ENCODE measurements around the gene SAYSD1.

SAYSD1 gene

DNA sequence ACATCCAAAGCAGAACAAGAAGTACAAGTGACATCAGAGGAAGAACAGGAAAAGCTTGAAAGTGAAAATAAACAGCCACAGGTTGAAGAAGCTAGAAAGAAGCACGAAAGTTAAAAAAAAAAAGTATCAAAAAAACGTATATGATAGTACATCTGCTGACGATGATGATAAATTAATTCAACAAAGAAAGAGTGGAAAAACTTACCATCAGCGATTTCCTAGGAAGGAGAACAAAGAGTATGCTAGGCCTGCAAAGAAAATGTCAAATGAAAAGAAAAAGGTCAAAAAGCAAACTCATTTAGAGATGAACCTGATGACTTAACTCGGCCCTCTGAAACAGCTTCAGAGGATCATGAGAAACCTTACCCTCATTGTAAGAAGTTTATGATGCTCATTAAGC, 3.7 kb downstream of the SAYSD1 start:
- Histone ChIP-seq H3K4me2 (ENCODE audit: insufficient read depth, low read length) (no peak overlapping the region), H3K27ac (ENCODE audit: low read length) (no peak overlapping the region), H4K20me1 (ENCODE audit: insufficient read depth, low read length) (no peaks in the 10 kb centered on the region; the same call in 1 of the 2 replicates), H3K79me2 (ENCODE audit: insufficient read depth, low read length) (0 out of 2 replicates have a peak, but pooled peaks cover 12% of the 10 kb centered on the region), H3K36me3 (ENCODE audit: insufficient read depth, low read length) (peaks cover 22% of the 10 kb centered on the region), H3K4me1 (ENCODE audit: insufficient read depth, low read length) (peaks cover 20% of the 10 kb centered on the region), H3K27me3 (ENCODE audit: insufficient read depth, low read length, poor library complexity) (no peaks in the 10 kb centered on the region), H3K9me3 (ENCODE audit: insufficient read depth, low read length, severe bottlenecking) (no peaks in the 10 kb centered on the region), H3K4me3 (ENCODE audit: low read depth in 1 of 2, low read length in 2 of 2) (no peak overlapping the region), H2AFZ (ENCODE audit: low read depth, low read length) (no peak overlapping the region), H3K9ac (ENCODE audit: low read depth, low read length) (no peak overlapping the region)
- DNase-seq (no peak), ATAC-seq (ENCODE audit: insufficient read depth, low read depth) (no peak)
- no peak for TF ChIP-seq CTCF (IDR thresholded peaks at IDR 0.05; ENCODE audit: borderline replicate concordance, extremely low read depth, low read length, poor library complexity, severe bottlenecking)
- TF ChIP-seq EZH2 (IDR thresholded peaks at IDR 0.05; ENCODE audit: borderline replicate concordance, low read depth, low read length, severe bottlenecking) = no peak

DNA sequence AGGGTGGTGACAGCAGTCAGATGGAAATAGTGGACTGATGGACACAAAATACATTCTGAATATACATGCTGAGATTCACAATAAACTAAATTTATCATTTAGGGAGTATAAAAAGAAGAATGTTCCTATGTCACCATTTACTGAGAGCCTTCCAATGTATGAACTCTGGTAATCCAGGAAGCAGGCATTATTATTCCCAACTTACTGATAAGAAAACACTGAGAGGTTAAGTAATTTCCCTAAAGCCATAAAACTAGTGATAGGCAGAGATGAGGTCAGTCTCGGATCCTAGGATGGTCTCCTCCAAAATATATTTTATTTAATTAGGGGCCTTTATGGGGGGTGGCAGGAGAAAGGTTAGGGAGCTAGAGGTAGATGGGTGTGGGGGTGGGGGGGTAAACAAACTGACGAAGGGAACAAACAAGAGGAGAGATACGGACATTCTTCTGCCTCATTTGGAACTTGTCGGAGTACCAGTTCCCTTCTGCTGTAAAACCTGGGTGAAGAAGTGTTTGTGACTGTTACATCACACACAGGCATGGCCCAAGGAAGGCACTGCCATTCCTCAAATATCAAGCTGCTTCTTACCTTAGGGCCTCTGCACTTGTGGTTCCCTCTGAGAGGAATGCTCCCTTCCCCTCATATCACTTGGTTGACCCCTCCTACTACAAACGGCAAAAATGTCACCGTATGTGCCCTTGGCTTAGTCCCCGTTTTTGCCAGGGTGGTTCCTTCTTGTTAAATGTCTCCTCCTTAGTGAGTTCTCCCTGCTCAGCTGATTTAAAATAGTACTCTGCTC, 6.7 kb downstream of the SAYSD1 start:
- Histone ChIP-seq H3K9me3 (ENCODE audit: insufficient read depth, low read length, severe bottlenecking) (no peaks in the 10 kb centered on the region), H2AFZ (ENCODE audit: low read depth, low read length) (no peak overlapping the region), H3K27ac (ENCODE audit: low read length) (no peak overlapping the region), H3K79me2 (ENCODE audit: insufficient read depth, low read length) (0 out of 2 replicates have a peak, but pooled peaks cover 4% of the 10 kb centered on the region), H3K36me3 (ENCODE audit: insufficient read depth, low read length) (peaks cover 36% of the 10 kb centered on the region), H4K20me1 (ENCODE audit: insufficient read depth, low read length) (no peaks in the 10 kb centered on the region; the same call in 1 of the 2 replicates), H3K9ac (ENCODE audit: low read depth, low read length) (no peak overlapping the region), H3K27me3 (ENCODE audit: insufficient read depth, low read length, poor library complexity) (no peaks in the 10 kb centered on the region), H3K4me1 (ENCODE audit: insufficient read depth, low read length) (peaks cover under 1% of the 10 kb centered on the region; the same call in 1 of the 2 replicates), H3K4me2 (ENCODE audit: insufficient read depth, low read length) (no peak overlapping the region), H3K4me3 (ENCODE audit: low read depth in 1 of 2, low read length in 2 of 2) (no peak overlapping the region)
- DNase-seq = no peak
- TF ChIP-seq CTCF (IDR thresholded peaks at IDR 0.05; ENCODE audit: borderline replicate concordance, extremely low read depth, low read length, poor library complexity, severe bottlenecking) (no peak), EZH2 (IDR thresholded peaks at IDR 0.05; ENCODE audit: borderline replicate concordance, low read depth, low read length, severe bottlenecking) (no peak)
- no peak for ATAC-seq (ENCODE audit: insufficient read depth, low read depth)

GRCh38 chr6:39107641-39108040, 7.3 kb downstream of the SAYSD1 start:
- Histone ChIP-seq H3K9me3 (ENCODE audit: insufficient read depth, low read length, severe bottlenecking) (no peaks in the 10 kb centered on the region), H3K27ac (ENCODE audit: low read length) (no peak overlapping the region), H3K4me1 (ENCODE audit: insufficient read depth, low read length) (no peaks in the 10 kb centered on the region), H3K36me3 (ENCODE audit: insufficient read depth, low read length) (peaks cover 38% of the 10 kb centered on the region), H3K27me3 (ENCODE audit: insufficient read depth, low read length, poor library complexity) (no peaks in the 10 kb centered on the region), H2AFZ (ENCODE audit: low read depth, low read length) (no peak overlapping the region), H3K9ac (ENCODE audit: low read depth, low read length) (no peak overlapping the region), H3K79me2 (ENCODE audit: insufficient read depth, low read length) (0 out of 2 replicates have a peak, but pooled peaks cover 4% of the 10 kb centered on the region), H3K4me2 (ENCODE audit: insufficient read depth, low read length) (no peak overlapping the region), H3K4me3 (ENCODE audit: low read depth in 1 of 2, low read length in 2 of 2) (no peak overlapping the region), H4K20me1 (ENCODE audit: insufficient read depth, low read length) (no peaks in the 10 kb centered on the region; the same call in 1 of the 2 replicates)
- DNase-seq (no peak), ATAC-seq (ENCODE audit: insufficient read depth, low read depth) (no peak)
- no peak for TF ChIP-seq EZH2 (IDR thresholded peaks at IDR 0.05; ENCODE audit: borderline replicate concordance, low read depth, low read length, severe bottlenecking)
- no peak for TF ChIP-seq CTCF (IDR thresholded peaks at IDR 0.05; ENCODE audit: borderline replicate concordance, extremely low read depth, low read length, poor library complexity, severe bottlenecking)

Data from DND-41 (cell line).